ENCODE results near the gene ACVR1C.

DNA sequence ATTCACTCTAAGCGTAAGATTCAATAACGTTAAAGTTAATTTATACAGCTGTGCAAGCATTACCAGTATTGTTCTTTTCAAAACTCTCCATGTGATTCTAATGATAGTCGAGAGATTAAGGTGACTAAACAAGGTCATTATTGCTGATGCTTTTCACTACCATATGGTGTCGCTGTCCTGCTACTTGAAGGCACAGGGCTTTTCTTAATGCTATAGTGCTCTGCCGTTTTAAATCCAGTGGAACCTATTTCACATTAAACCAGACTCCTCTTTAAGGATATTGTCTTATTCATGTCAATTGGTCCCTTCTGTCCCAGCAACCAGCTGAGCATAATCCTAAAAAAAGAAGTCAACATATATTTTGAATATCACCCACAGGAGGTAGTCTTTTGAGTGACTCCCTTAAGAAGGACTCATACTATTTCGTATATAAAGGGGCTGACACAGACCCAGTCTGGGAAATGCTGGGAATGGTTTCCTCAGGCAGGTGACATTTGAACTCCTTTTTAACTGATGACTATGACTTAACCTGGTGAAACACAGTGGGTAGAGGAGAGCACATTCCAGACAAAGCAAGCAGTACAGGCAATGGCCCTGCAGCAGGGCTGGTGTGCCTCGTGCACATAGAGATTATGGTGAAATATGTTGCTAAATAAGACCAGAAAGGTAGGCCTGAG is 130.9 kb downstream of the ACVR1C start:
- TF ChIP-seq POLR2A (IDR thresholded peaks at IDR 0.05): no peak
- TF ChIP-seq CTCF (IDR thresholded peaks at IDR 0.05): peak in 2 of 4 experiments; percentile 31 to 43
- TF ChIP-seq EP300 (IDR thresholded peaks at IDR 0.05): no peak
